Activated B cell treated with CpG ODN at 0.5 μM for 24 hours (primary cell): Measurements from ENCODE around the gene CAPZA2. TPM values are rescaled to one million over a fixed set of nuclear protein-coding genes. Genes with fewer than 3 reads are reported as not detected.
"Not testable (repeated sequence)": the region's sequence is repeated elsewhere in the genome, so short reads cannot be mapped to it uniquely, and the experiment has no call there.

ENCODE experiments used
- ATAC-seq: fragments of 200-7000 bp; cut with Tn5 transposase; one replicate; pipeline ENCODE4 v1.10.0; 2021; ENCODE audit warnings: low read depth, mild to moderate bottlenecking, moderate library complexity
- CTCF ChIA-PET: fragments of 350-600 bp; sonication (Branson Sonifier 250); formaldehyde crosslinking; loops from one replicate; lab custom pipeline; 2021; ENCODE audit warnings: antibody characterized with exemption; lab: Charles Lee
- POLR2A ChIA-PET: fragments of 350-600 bp; sonication (Branson Sonifier 250); formaldehyde crosslinking; loops from one replicate; lab custom pipeline; 2021; ENCODE audit warnings: antibody characterized with exemption; lab: Charles Lee
- DNase-seq: peaks from one replicate; pipeline ENCODE4 v3.0.0; 2022
- H3K27ac Mint-ChIP-seq: one replicate; pipeline ENCODE4 v1.8.0; 2020; ENCODE audit warnings: mixed read lengths
- H3K27me3 Mint-ChIP-seq: one replicate; pipeline ENCODE4 v1.8.0; 2021; ENCODE audit warnings: mixed read lengths
- H3K36me3 Mint-ChIP-seq: one replicate; pipeline ENCODE4 v1.8.0; 2021; ENCODE audit warnings: low read depth, mixed read lengths
- H3K4me1 Mint-ChIP-seq: one replicate; pipeline ENCODE4 v1.8.0; 2021; ENCODE audit warnings: mixed read lengths
- H3K4me3 Mint-ChIP-seq: one replicate; pipeline ENCODE4 v1.8.0; 2020; ENCODE audit warnings: mild to moderate bottlenecking, mixed read lengths
- H3K9me3 Mint-ChIP-seq: one replicate; pipeline ENCODE4 v1.8.0; 2020; ENCODE audit warnings: mixed read lengths
- CTCF ChIP-seq: fragments of 200-600 bp; IDR thresholded peaks from one replicate; pipeline ENCODE4 v1.8.0; 2022; ENCODE audit warnings: antibody characterized with exemption, mild to moderate bottlenecking
- intact Hi-C: fragments of 100-400 bp; cut with micrococcal nuclease; formaldehyde crosslinking; loops from one replicate; pipeline ENCODE4 v1.15.1; 2024
- total RNA-seq: library from RNA; stranded (reverse); gene quantifications from 2 replicates; pipeline ENCODE4 v1.2.3, GENCODE V29; 2022

The CAPZA2 gene
- total RNA-seq, 1 donor from 2014 or later, result 110 TPM

DNA sequence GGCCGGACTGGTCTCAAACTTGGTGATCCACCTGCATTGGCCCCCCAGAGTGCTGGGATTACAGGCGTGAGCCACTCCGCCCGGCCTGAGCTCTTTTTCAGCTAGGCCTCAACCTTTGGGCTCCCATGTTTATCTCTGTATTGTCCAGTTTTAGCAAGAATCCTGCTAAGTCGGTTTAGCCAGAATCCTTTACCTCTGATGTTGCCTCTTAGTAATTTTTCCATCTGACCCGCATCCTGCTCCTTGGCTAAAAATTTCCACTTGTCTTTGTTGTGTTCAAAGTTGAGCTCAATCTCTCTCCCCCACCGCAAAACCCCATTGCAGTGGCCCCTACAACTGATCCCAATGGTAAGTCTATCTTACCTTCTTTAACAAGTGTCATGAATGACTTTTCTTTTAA lies 70.2 kb downstream of the CAPZA2 start:
- DNase-seq, result no peak
- Mint-ChIP-seq H3K4me3 (no peak overlapping the region), H3K27ac (no peak overlapping the region), H3K9me3 (no peaks in the 10 kb centered on the region), H3K36me3 (no peaks in the 10 kb centered on the region), H3K27me3 (peaks cover 20% of the 10 kb centered on the region), H3K4me1 (peaks cover 3% of the 10 kb centered on the region)
- ChIA-PET CTCF (interaction anchor here (0.9 to 1.6 kb wide), 9 partner anchors 53 to 204 kb away, joined by 3 to 11 read pairs (median 3); no protein-coding TSS in a partner anchor), POLR2A (no interaction called here)
- no peak for TF ChIP-seq CTCF
- ATAC-seq, result no peak
- intact Hi-C loops, result no loop called here

- POLR2A ChIA-PET, result no interaction called here
- Mint-ChIP-seq H3K27me3 (peaks cover 24% of the 10 kb centered on the region), H3K9me3 (no peaks in the 10 kb centered on the region), H3K4me3 (no peak overlapping the region), H3K27ac (no peak overlapping the region), H3K4me1 (peaks cover 3% of the 10 kb centered on the region), H3K36me3 (no peaks in the 10 kb centered on the region)
- DNase-seq (no peak), ATAC-seq (no peak)
- TF ChIP-seq CTCF, result no peak
- CTCF ChIA-PET, result interaction anchor here (1.1 to 1.6 kb wide), 5 partner anchors 52 to 203 kb away, joined by 3 to 11 read pairs (median 6); no protein-coding TSS in a partner anchor
- intact Hi-C loops, result no loop called here
Measured at GRCh38 chr7:116933465-116933864, 71.1 kb downstream of the CAPZA2 start.

DNA sequence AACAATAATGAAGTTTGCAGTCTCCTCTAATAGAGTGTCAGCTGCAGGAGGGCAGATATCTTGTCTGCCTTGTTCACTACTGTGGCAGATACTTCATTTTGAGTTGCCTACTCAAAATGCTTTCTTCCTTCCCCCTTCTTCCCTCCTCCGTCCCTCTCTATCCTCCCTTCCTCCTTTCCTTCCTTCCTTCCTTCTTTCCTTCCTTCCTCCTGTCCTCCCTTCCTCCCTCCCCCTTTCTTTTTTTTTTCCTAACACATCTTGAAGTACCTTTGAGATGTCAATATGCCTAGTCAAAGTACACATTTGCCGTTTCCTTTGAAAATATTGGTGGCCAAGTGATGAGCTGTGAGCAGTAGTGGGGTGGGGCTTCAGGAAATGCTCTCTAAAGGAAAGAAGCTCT lies 72.2 kb downstream of the CAPZA2 start:
- DNase-seq, result no peak
- H3K27me3 Mint-ChIP-seq, result peaks cover 26% of the 10 kb centered on the region
- H3K4me1 Mint-ChIP-seq, result peaks cover 3% of the 10 kb centered on the region
- H3K36me3 Mint-ChIP-seq, result no peaks in the 10 kb centered on the region
- no peak for ATAC-seq
- intact Hi-C loops, result no loop called here
- no peak for TF ChIP-seq CTCF
- POLR2A ChIA-PET, result no interaction called here
- CTCF ChIA-PET, result no interaction called here
- H3K4me3 Mint-ChIP-seq, result no peak overlapping the region
- H3K9me3 Mint-ChIP-seq, result no peaks in the 10 kb centered on the region
- no peak overlapping the region for H3K27ac Mint-ChIP-seq

GRCh38 chr7:116936844-116937243 lies 74.5 kb downstream of the CAPZA2 start:
- H3K4me3 Mint-ChIP-seq, H3K27ac Mint-ChIP-seq, DNase-seq, H3K4me1 Mint-ChIP-seq, POLR2A ChIA-PET, H3K36me3 Mint-ChIP-seq, ATAC-seq, H3K9me3 Mint-ChIP-seq, CTCF ChIA-PET, intact Hi-C loops: not testable (repeated sequence)
- peaks cover 22% of the 10 kb centered on the region for H3K27me3 Mint-ChIP-seq

- ChIA-PET POLR2A (no interaction called here), CTCF (no interaction called here)
- intact Hi-C loops, result no loop called here
- Mint-ChIP-seq H3K4me3 (no peak overlapping the region), H3K27me3 (peaks cover 22% of the 10 kb centered on the region), H3K36me3 (no peaks in the 10 kb centered on the region), H3K9me3 (no peaks in the 10 kb centered on the region), H3K27ac (no peak overlapping the region), H3K4me1 (no peaks in the 10 kb centered on the region)
- TF ChIP-seq CTCF, result no peak
- ATAC-seq (no peak), DNase-seq (no peak)
Measured at GRCh38 chr7:116938678-116939077, 76.3 kb downstream of the CAPZA2 start.
